SK-N-SH treated with all-trans-retinoic acid at 6 μM for 48 hours (cell line): Measurements from ENCODE around the gene PDCD5.
"Not testable (repeated sequence)": the region's sequence is repeated elsewhere in the genome, so short reads cannot be mapped to it uniquely, and the experiment has no call there.

Experiments
- ATAC-seq: fragments of 200-7000 bp; cut with Tn5 transposase; 3 replicates; pipeline ENCODE4 v1.9.1; 2020; ENCODE audit warnings: mild to moderate bottlenecking, moderate library complexity
- ARNTL ChIP-seq: fragments of 450-650 bp; formaldehyde crosslinking; IDR thresholded peaks from 2 replicates; pipeline ENCODE4 v1.5.0; 2020; ENCODE audit warnings: low read depth, mild to moderate bottlenecking, moderate library complexity, borderline replicate concordance
- BACH2 ChIP-seq: fragments of 250-450 bp; sonication (Bioruptor Pico); IDR thresholded peaks from 2 replicates; pipeline ENCODE4 v1.9.0; 2021; ENCODE audit warnings: mild to moderate bottlenecking, borderline replicate concordance
- CREB5 ChIP-seq: fragments of 250-450 bp; sonication (Bioruptor Pico); IDR thresholded peaks from 2 replicates; pipeline ENCODE4 v1.5.1; 2020; ENCODE audit warnings: low read depth, mild to moderate bottlenecking, moderate library complexity
- CSDC2 ChIP-seq: fragments of 250-450 bp; sonication (Bioruptor Pico); IDR thresholded peaks from 2 replicates; pipeline ENCODE4 v1.5.0; 2020; ENCODE audit warnings: mild to moderate bottlenecking, moderate library complexity
- CSRNP3 ChIP-seq: fragments of 250-450 bp; sonication (Bioruptor Pico); IDR thresholded peaks from 2 replicates; pipeline ENCODE4 v1.5.1; 2021; ENCODE audit warnings: mild to moderate bottlenecking, moderate library complexity
- ESRRG ChIP-seq: fragments of 250-450 bp; sonication (Bioruptor Pico); IDR thresholded peaks from 2 replicates; pipeline ENCODE4 v1.6.1; 2021; ENCODE audit warnings: mild to moderate bottlenecking
- GLIS3 ChIP-seq: fragments of 250-450 bp; sonication (Bioruptor Pico); IDR thresholded peaks from 2 replicates; pipeline ENCODE4 v1.5.0; 2020; ENCODE audit warnings: mild to moderate bottlenecking, moderate library complexity
- ISL1 ChIP-seq: fragments of 250-450 bp; sonication (Bioruptor Pico); IDR thresholded peaks from 2 replicates; pipeline ENCODE4 v2.1.2; 2022; ENCODE audit warnings: mild to moderate bottlenecking, moderate library complexity
- OSR1 ChIP-seq: fragments of 250-450 bp; sonication (Bioruptor Pico); IDR thresholded peaks from 2 replicates; pipeline ENCODE4 v1.8.0; 2022; ENCODE audit warnings: moderate library complexity, mild to moderate bottlenecking, inconsistent platforms
- PATZ1 ChIP-seq: fragments of 250-450 bp; sonication (Bioruptor Pico); IDR thresholded peaks from 2 replicates; pipeline ENCODE4 v1.8.0; 2020; ENCODE audit warnings: mild to moderate bottlenecking, moderate library complexity, borderline replicate concordance
- PPARA ChIP-seq: fragments of 250-450 bp; sonication (Bioruptor Pico); IDR thresholded peaks from 2 replicates; pipeline ENCODE4 v1.5.0; 2020; ENCODE audit warnings: mild to moderate bottlenecking, borderline replicate concordance
- RARB ChIP-seq: fragments of 250-450 bp; sonication (Bioruptor Pico); IDR thresholded peaks from 2 replicates; pipeline ENCODE4 v1.8.0; 2021; ENCODE audit warnings: mild to moderate bottlenecking, moderate library complexity
- SNAI2 ChIP-seq: fragments of 250-450 bp; sonication (Bioruptor Pico); IDR thresholded peaks from 2 replicates; pipeline ENCODE4 v1.5.0; 2020; ENCODE audit warnings: mild to moderate bottlenecking, moderate library complexity
- TCF4 ChIP-seq: fragments of 250-450 bp; sonication (Bioruptor Pico); IDR thresholded peaks from 2 replicates; pipeline ENCODE4 v1.8.0; 2021; ENCODE audit warnings: mild to moderate bottlenecking, moderate library complexity, borderline replicate concordance
- TOX ChIP-seq: fragments of 250-450 bp; sonication (Bioruptor Pico); IDR thresholded peaks from 2 replicates; pipeline ENCODE4 v1.8.0; 2021; ENCODE audit warnings: mild to moderate bottlenecking, moderate library complexity, borderline replicate concordance
- TSHZ2 ChIP-seq: fragments of 250-450 bp; sonication (Bioruptor Pico); IDR thresholded peaks from 2 replicates; pipeline ENCODE4 v1.5.0; 2020; ENCODE audit warnings: mild to moderate bottlenecking, moderate library complexity
- ZC3H10 ChIP-seq: fragments of 250-450 bp; sonication (Bioruptor Pico); IDR thresholded peaks from 2 replicates; pipeline ENCODE4 v1.5.1; 2021; ENCODE audit warnings: mild to moderate bottlenecking, moderate library complexity
- ZFP3 ChIP-seq: fragments of 250-450 bp; sonication (Bioruptor Pico); IDR thresholded peaks from 2 replicates; pipeline ENCODE4 v1.5.0; 2020; ENCODE audit warnings: mild to moderate bottlenecking, moderate library complexity
- ZNF565 ChIP-seq: fragments of 450-650 bp; formaldehyde crosslinking; conservative IDR thresholded peaks from 2 replicates; pipeline ENCODE4 v1.5.0; 2020; ENCODE audit warnings: low read depth, mild to moderate bottlenecking, moderate library complexity
- ZNF70 ChIP-seq: fragments of 450-650 bp; formaldehyde crosslinking; IDR thresholded peaks from 2 replicates; pipeline ENCODE4 v1.5.0; 2020; ENCODE audit warnings: mild to moderate bottlenecking, moderate library complexity
- ZNF8 ChIP-seq: fragments of 450-650 bp; formaldehyde crosslinking; IDR thresholded peaks from 2 replicates; pipeline ENCODE4 v1.5.0; 2020; ENCODE audit warnings: mild to moderate bottlenecking, moderate library complexity

The PDCD5 gene

GRCh38 chr19:32540621-32541020, 40.4 kb upstream of the PDCD5 start:
- ATAC-seq: no peak
- TF ChIP-seq CREB5 (no peak), ISL1 (CRISPR knock-in tag) (no peak), BACH2 (CRISPR knock-in tag) (no peak), ZNF565 (CRISPR knock-in tag) (no peak), TSHZ2 (CRISPR knock-in tag) (no peak), CSRNP3 (CRISPR knock-in tag) (no peak), OSR1 (no peak), ESRRG (CRISPR knock-in tag) (no peak), TCF4 (CRISPR knock-in tag) (no peak), ZFP3 (no peak), TOX (no peak), ZNF70 (CRISPR knock-in tag) (no peak), RARB (no peak), PPARA (CRISPR knock-in tag) (no peak), PATZ1 (CRISPR knock-in tag) (no peak), CSDC2 (no peak), ARNTL (CRISPR knock-in tag) (no peak)

- not testable (repeated sequence) for ATAC-seq
Observed at GRCh38 chr19:32541376-32541775, 39.6 kb upstream of the PDCD5 start.

GRCh38 chr19:32542477-32543108, 38.4 kb upstream of the PDCD5 start:
- TF ChIP-seq PATZ1 (CRISPR knock-in tag): no peak
- TF ChIP-seq ISL1 (CRISPR knock-in tag): no peak
- TF ChIP-seq PPARA (CRISPR knock-in tag): no peak
- TF ChIP-seq BACH2 (CRISPR knock-in tag): no peak
- no peak for TF ChIP-seq CREB5
- TF ChIP-seq TCF4 (CRISPR knock-in tag): no peak
- no peak for TF ChIP-seq ZFP3
- TF ChIP-seq ZNF565 (CRISPR knock-in tag): no peak
- TF ChIP-seq TOX: no peak
- no peak for TF ChIP-seq CSRNP3 (CRISPR knock-in tag)
- TF ChIP-seq GLIS3: no peak
- no peak for TF ChIP-seq ARNTL (CRISPR knock-in tag)
- TF ChIP-seq SNAI2 (CRISPR knock-in tag): no peak
- TF ChIP-seq ESRRG (CRISPR knock-in tag): no peak
- no peak for TF ChIP-seq ZNF8 (CRISPR knock-in tag)
- TF ChIP-seq OSR1: no peak
- TF ChIP-seq RARB: no peak
- no peak for TF ChIP-seq ZC3H10
- TF ChIP-seq CSDC2: no peak
- TF ChIP-seq, all 23 proteins: peak for 0
- no peak for ATAC-seq
